ENCODE results near the gene ZCCHC10.
"Not testable (repeated sequence)": the region's sequence is repeated elsewhere in the genome, so short reads cannot be mapped to it uniquely, and the experiment has no call there.

The ZCCHC10 gene

GRCh38 chr5:133049726-133050048 lies 23.3 kb upstream of the ZCCHC10 start:
- peaks cover 56% of the 10 kb centered on the region for H3K4me1 ChIP-seq (ENCODE audit: insufficient read depth, low read length, severe bottlenecking)
- H3F3A ChIP-seq (ENCODE audit: insufficient read depth, low read length): 0 out of 2 replicates have a peak, but pooled peaks cover 5% of the 10 kb centered on the region
- peak overlapping the region; percentile 96 for H3K4me2 ChIP-seq (ENCODE audit: low read length)

GRCh38 chr5:133048993-133049725 lies 22.8 kb upstream of the ZCCHC10 start:
- Histone ChIP-seq H2AFZ (ENCODE audit: low read length) (no peak overlapping the region), H3K27ac (ENCODE audit: low read depth, low read length, poor library complexity, severe bottlenecking) (peak overlapping the region; percentile 97), H3K4me1 (ENCODE audit: insufficient read depth, low read length, severe bottlenecking) (peaks cover 52% of the 10 kb centered on the region), H3K9ac (ENCODE audit: low read length) (peak overlapping the region; percentile 51; the same call in 1 of the 2 replicates), H3K4me3 (ENCODE audit: low read depth, low read length, poor library complexity, severe bottlenecking) (peak overlapping the region; percentile 2), H3K9me2 (ENCODE audit: low read depth, low read length) (no peaks in the 10 kb centered on the region), H3K36me3 (ENCODE audit: insufficient read depth, low read length) (peaks cover 18% of the 10 kb centered on the region), H3K27me3 (ENCODE audit: insufficient read depth, low read length) (no peaks in the 10 kb centered on the region), H4K20me1 (ENCODE audit: insufficient read depth, low read length) (no peaks in the 10 kb centered on the region), H3K4me2 (ENCODE audit: low read length) (peak overlapping the region; percentile 96), H3K79me2 (ENCODE audit: insufficient read depth, low read length) (peaks cover 27% of the 10 kb centered on the region), H3K9me3 (ENCODE audit: low read length) (no peaks in the 10 kb centered on the region), H3F3A (ENCODE audit: insufficient read depth, low read length) (0 out of 2 replicates have a peak, but pooled peaks cover 5% of the 10 kb centered on the region)
- TF ChIP-seq CTCF (IDR thresholded peaks at IDR 0.05; ENCODE audit: low read length) (no peak), EZH2 (IDR thresholded peaks at IDR 0.05; ENCODE audit: borderline replicate concordance, low read length) (no peak)

More at GRCh38 chr5:133049726-133050048, 23.3 kb upstream of the ZCCHC10 start:
- Histone ChIP-seq H2AFZ (ENCODE audit: low read length) (no peak overlapping the region), H3K9me2 (ENCODE audit: low read depth, low read length) (no peaks in the 10 kb centered on the region), H4K20me1 (ENCODE audit: insufficient read depth, low read length) (no peaks in the 10 kb centered on the region), H3K4me3 (ENCODE audit: low read depth, low read length, poor library complexity, severe bottlenecking) (peak overlapping the region; percentile 2), H3K27ac (ENCODE audit: low read depth, low read length, poor library complexity, severe bottlenecking) (peak overlapping the region; percentile 97), H3K27me3 (ENCODE audit: insufficient read depth, low read length) (no peaks in the 10 kb centered on the region), H3K79me2 (ENCODE audit: insufficient read depth, low read length) (peaks cover 32% of the 10 kb centered on the region), H3K36me3 (ENCODE audit: insufficient read depth, low read length) (peaks cover 23% of the 10 kb centered on the region), H3K9ac (ENCODE audit: low read length) (peak overlapping the region; percentile 51; the same call in 1 of the 2 replicates), H3K9me3 (ENCODE audit: low read length) (no peaks in the 10 kb centered on the region)
- TF ChIP-seq CTCF (IDR thresholded peaks at IDR 0.05; ENCODE audit: low read length): no peak
- no peak for TF ChIP-seq EZH2 (IDR thresholded peaks at IDR 0.05; ENCODE audit: borderline replicate concordance, low read length)

GRCh38 chr5:133047404-133047803 lies 21.1 kb upstream of the ZCCHC10 start:
- H3F3A ChIP-seq (ENCODE audit: insufficient read depth, low read length): 0 out of 2 replicates have a peak, but pooled peaks cover 5% of the 10 kb centered on the region
- H3K9me3 ChIP-seq (ENCODE audit: low read length): no peaks in the 10 kb centered on the region
- H3K27me3 ChIP-seq (ENCODE audit: insufficient read depth, low read length): no peaks in the 10 kb centered on the region
- H3K9ac ChIP-seq (ENCODE audit: low read length): no peak overlapping the region
- H4K20me1 ChIP-seq (ENCODE audit: insufficient read depth, low read length): no peaks in the 10 kb centered on the region
- TF ChIP-seq CTCF (IDR thresholded peaks at IDR 0.05; ENCODE audit: low read length) (no peak), EZH2 (IDR thresholded peaks at IDR 0.05; ENCODE audit: borderline replicate concordance, low read length) (no peak)
- no peaks in the 10 kb centered on the region for H3K9me2 ChIP-seq (ENCODE audit: low read depth, low read length)
- peaks cover 9% of the 10 kb centered on the region for H3K79me2 ChIP-seq (ENCODE audit: insufficient read depth, low read length)
- H3K36me3 ChIP-seq (ENCODE audit: insufficient read depth, low read length): peaks cover 9% of the 10 kb centered on the region; the same call in 1 of the 2 replicates
- H3K27ac ChIP-seq (ENCODE audit: low read depth, low read length, poor library complexity, severe bottlenecking): peak overlapping the region; percentile 61
- H2AFZ ChIP-seq (ENCODE audit: low read length): no peak overlapping the region
- peaks cover 41% of the 10 kb centered on the region for H3K4me1 ChIP-seq (ENCODE audit: insufficient read depth, low read length, severe bottlenecking)
- H3K4me2 ChIP-seq (ENCODE audit: low read length): no peak overlapping the region
- no peak overlapping the region for H3K4me3 ChIP-seq (ENCODE audit: low read depth, low read length, poor library complexity, severe bottlenecking)

GRCh38 chr5:133046560-133046959 lies 20.2 kb upstream of the ZCCHC10 start:
- H3K9me2 ChIP-seq (ENCODE audit: low read depth, low read length); H3K4me3 ChIP-seq (ENCODE audit: low read depth, low read length, poor library complexity, severe bottlenecking); H3K4me2 ChIP-seq (ENCODE audit: low read length); H3K79me2 ChIP-seq (ENCODE audit: insufficient read depth, low read length); H3K9ac ChIP-seq (ENCODE audit: low read length); H3F3A ChIP-seq (ENCODE audit: insufficient read depth, low read length); H3K27me3 ChIP-seq (ENCODE audit: insufficient read depth, low read length); H3K36me3 ChIP-seq (ENCODE audit: insufficient read depth, low read length); H3K9me3 ChIP-seq (ENCODE audit: low read length); H4K20me1 ChIP-seq (ENCODE audit: insufficient read depth, low read length); H2AFZ ChIP-seq (ENCODE audit: low read length): not testable (repeated sequence)
- H3K4me1 ChIP-seq (ENCODE audit: insufficient read depth, low read length, severe bottlenecking): peaks cover 45% of the 10 kb centered on the region
- peak overlapping the region; percentile 61 for H3K27ac ChIP-seq (ENCODE audit: low read depth, low read length, poor library complexity, severe bottlenecking)

Data from OCI-LY1 (cell line).